Activated naive CD4-positive, alpha-beta T cell treated with anti-CD3 and anti-CD28 coated beads, Interleukin-2, amount 50 U/mL, for 24 hours (primary cell): ENCODE data around the gene IGSF21.

ENCODE experiments used
- H3K27ac Mint-ChIP-seq: one replicate; pipeline ENCODE4 v1.8.0; 2021; ENCODE audit warnings: mild to moderate bottlenecking, mixed read lengths
- H3K27me3 Mint-ChIP-seq: one replicate; pipeline ENCODE4 v1.8.0; 2021; ENCODE audit warnings: mixed read lengths
- H3K36me3 Mint-ChIP-seq: one replicate; pipeline ENCODE4 v1.8.0; 2021; ENCODE audit warnings: mixed read lengths
- H3K4me1 Mint-ChIP-seq: one replicate; pipeline ENCODE4 v1.8.0; 2021; ENCODE audit warnings: mixed read lengths
- H3K4me3 Mint-ChIP-seq: one replicate; pipeline ENCODE4 v1.8.0; 2021; ENCODE audit warnings: mild to moderate bottlenecking, mixed read lengths
- H3K9me3 Mint-ChIP-seq: one replicate; pipeline ENCODE4 v1.8.0; 2021; ENCODE audit warnings: mixed read lengths

The IGSF21 gene

DNA sequence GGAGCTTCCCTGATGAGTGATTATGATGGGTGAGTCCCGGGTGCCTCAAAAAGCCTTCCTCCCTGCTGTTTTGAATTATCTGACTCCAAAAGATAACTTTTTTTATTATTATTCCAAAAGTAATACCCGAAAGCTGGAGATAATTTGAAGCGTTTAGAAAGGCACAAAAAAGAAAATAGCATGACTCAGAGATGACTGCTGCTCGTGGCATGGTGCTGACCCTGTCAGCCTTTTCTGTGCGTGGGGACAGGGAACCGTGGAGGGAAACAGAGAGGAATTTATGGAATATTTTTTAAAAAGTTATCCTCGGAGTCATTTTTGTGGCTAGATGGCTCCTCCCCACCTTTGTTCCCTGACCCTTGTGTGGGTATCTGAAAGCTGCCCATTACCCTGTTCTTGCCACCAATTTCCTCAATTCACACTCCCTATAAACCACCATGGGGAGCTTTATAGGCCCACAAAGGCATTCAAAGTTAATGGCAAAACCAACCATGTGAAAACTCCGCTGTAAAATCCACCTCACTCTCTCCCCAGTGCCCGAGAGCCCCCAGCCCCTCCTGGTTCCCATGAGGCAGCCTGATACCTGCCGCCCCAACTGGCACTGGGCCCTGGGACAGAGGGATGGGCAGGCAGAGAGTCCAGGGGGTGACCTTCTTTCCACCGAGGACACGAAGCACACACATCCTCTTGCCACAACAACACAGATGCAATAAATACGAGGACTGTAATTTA is 37.5 kb downstream of the IGSF21 start:
- no peak overlapping the region for H3K27ac Mint-ChIP-seq
- H3K4me1 Mint-ChIP-seq: no peaks in the 10 kb centered on the region
- H3K27me3 Mint-ChIP-seq: peaks cover 3% of the 10 kb centered on the region
- no peak overlapping the region for H3K4me3 Mint-ChIP-seq
- no peaks in the 10 kb centered on the region for H3K36me3 Mint-ChIP-seq
- H3K9me3 Mint-ChIP-seq: no peaks in the 10 kb centered on the region

DNA sequence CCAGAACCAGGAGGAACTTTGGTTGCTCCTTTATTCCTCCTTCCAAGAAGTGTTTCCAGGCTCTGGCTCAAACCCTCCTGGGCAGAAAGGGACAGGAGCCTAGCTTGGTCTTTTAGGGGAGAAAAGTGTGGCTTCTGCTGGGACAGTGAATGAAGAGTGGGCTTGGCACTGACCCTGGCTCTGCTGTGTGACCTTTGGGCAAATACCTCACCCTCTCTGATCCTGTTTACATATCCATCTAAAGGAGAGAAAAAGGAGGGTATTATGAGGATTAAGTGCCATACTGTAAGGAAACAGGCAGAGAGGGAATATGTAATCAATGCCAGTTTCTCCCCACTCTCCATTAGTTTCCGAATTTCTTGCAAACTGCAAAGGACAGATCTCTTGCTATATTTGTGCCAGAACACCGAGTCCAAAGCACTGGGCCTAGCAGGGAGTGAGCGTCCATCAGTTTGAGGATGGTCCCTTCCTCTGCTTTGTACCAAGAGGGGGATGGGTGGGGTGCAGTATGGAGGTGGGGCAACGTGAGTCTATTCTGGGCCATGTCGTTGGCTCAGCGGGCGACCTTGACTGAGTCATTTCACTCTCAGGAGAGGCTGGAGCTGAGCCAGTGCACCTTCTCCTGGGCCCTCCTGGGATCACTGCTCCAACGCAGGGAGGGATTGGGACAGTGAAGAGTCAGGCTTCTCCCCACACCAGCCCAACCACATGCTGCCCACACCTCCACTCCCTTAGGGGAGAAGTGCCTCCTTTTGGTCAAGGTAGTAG is 38.4 kb downstream of the IGSF21 start:
- H3K4me1 Mint-ChIP-seq: no peaks in the 10 kb centered on the region
- H3K36me3 Mint-ChIP-seq: no peaks in the 10 kb centered on the region
- peaks cover 3% of the 10 kb centered on the region for H3K27me3 Mint-ChIP-seq
- H3K27ac Mint-ChIP-seq: no peak overlapping the region
- H3K4me3 Mint-ChIP-seq: no peak overlapping the region
- no peaks in the 10 kb centered on the region for H3K9me3 Mint-ChIP-seq

DNA sequence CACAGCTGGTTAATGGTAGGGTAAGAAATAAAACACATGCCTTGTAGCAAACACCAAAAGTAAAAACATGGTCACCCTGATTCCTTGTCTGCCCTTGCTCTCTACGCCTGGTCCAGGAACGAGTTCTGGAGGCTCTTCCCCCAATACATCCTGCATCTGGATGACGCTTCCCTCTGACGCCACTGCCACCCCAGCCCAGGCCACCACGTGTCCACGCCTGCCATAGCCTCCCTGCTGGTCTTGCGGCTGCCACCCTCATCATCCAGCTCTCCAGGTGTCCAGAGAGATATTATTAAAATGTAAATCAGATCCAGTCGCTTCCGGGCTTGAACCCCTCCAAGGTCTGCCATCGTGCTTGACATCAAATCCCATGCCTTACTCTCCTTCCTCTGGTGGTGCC is 39.3 kb downstream of the IGSF21 start:
- no peaks in the 10 kb centered on the region for H3K36me3 Mint-ChIP-seq
- H3K9me3 Mint-ChIP-seq: no peaks in the 10 kb centered on the region
- H3K27ac Mint-ChIP-seq: no peak overlapping the region
- H3K4me3 Mint-ChIP-seq: no peak overlapping the region
- H3K27me3 Mint-ChIP-seq: peaks cover 3% of the 10 kb centered on the region
- no peaks in the 10 kb centered on the region for H3K4me1 Mint-ChIP-seq

GRCh38 chr1:18147672-18148071 is 40.1 kb downstream of the IGSF21 start:
- H3K4me1 Mint-ChIP-seq: no peaks in the 10 kb centered on the region
- no peaks in the 10 kb centered on the region for H3K36me3 Mint-ChIP-seq
- no peak overlapping the region for H3K4me3 Mint-ChIP-seq
- H3K9me3 Mint-ChIP-seq: no peaks in the 10 kb centered on the region
- H3K27ac Mint-ChIP-seq: no peak overlapping the region
- peaks cover 3% of the 10 kb centered on the region for H3K27me3 Mint-ChIP-seq

GRCh38 chr1:18148461-18148860 is 40.9 kb downstream of the IGSF21 start:
- Mint-ChIP-seq H3K36me3 (no peaks in the 10 kb centered on the region), H3K27me3 (peaks cover 3% of the 10 kb centered on the region), H3K4me3 (no peak overlapping the region), H3K27ac (no peak overlapping the region), H3K4me1 (no peaks in the 10 kb centered on the region), H3K9me3 (no peaks in the 10 kb centered on the region)

GRCh38 chr1:18149027-18149641 is 41.5 kb downstream of the IGSF21 start:
- Mint-ChIP-seq H3K27ac (no peak overlapping the region), H3K9me3 (no peaks in the 10 kb centered on the region), H3K36me3 (no peaks in the 10 kb centered on the region), H3K4me3 (no peak overlapping the region), H3K27me3 (peaks cover 3% of the 10 kb centered on the region), H3K4me1 (no peaks in the 10 kb centered on the region)

DNA sequence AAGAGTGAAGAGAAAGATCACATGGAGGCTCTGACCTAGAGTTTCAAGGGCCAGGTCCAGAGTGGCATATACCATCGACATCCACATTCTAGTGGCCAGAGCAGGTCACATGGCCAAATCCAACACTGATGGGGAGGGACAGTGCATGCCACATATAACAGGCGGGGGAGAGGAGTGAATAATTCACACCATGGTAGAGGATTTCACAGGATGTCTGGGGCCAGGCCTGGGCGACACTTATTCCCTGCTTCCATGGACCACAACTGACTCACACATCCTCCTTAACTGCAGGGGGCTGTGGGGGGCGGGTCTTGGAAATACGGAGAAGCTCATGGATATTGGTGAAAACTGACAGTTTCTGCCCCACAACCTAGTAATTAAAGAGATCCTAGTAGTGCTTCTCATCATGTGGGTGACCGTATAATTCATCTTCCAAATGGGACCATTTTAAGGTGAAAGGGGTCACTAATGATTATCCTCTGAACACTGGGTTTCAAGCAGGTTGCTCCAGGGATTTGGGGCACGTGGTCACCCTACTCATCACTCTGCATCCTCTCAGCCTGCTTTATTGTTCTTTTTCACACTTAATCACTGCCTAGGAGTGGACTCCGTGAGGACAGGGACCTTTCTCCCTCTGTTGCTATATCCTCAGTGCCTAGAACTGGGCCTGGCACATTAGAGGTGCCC is 44.0 kb downstream of the IGSF21 start:
- Mint-ChIP-seq H3K9me3 (no peaks in the 10 kb centered on the region), H3K4me1 (no peaks in the 10 kb centered on the region)

DNA sequence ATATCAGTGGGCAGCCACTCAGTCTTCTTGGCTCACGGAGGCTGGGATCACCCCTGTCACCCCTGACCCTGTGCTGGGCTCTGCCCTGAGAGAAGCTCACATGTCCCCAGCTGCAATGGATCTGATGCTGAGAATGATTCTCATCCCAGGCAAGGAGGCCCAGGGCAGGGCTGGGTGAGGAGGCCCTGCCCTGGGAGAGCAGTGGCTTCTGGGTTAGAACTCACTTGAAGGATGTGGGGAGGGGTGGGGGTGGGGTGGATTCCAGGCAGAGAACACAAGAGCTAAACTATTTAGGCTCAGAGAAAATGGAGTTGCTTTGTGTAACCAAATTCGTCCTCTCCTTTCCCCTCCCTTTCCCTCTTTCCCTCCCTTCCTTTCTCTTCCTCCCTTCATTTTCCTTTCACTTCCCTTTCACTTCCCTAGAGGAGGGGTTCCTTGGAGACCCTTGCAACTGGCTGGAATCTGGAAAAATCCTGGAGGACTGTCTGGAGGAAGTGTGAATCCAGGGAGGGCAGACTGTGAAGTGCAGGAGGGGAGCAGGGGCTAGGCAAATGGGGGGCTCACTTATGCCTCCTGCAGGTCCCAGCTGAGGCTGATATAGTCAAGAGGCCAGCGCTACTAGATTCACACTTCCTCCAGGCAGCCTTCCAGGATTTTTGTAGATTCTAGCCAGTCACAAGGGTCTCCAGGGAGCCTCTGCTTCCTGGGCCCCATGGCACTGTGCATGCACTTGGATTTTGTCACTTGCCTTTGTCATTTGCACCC is 47.0 kb downstream of the IGSF21 start:
- Mint-ChIP-seq H3K27ac (no peak overlapping the region), H3K9me3 (no peaks in the 10 kb centered on the region), H3K27me3 (peaks cover 2% of the 10 kb centered on the region), H3K4me1 (no peaks in the 10 kb centered on the region), H3K36me3 (no peaks in the 10 kb centered on the region), H3K4me3 (no peak overlapping the region)

More for the DNA sequence above, 44.0 kb downstream of the IGSF21 start:
- no peaks in the 10 kb centered on the region for H3K36me3 Mint-ChIP-seq
- no peak overlapping the region for H3K27ac Mint-ChIP-seq
- peaks cover 1% of the 10 kb centered on the region for H3K27me3 Mint-ChIP-seq
- no peak overlapping the region for H3K4me3 Mint-ChIP-seq

- Mint-ChIP-seq H3K27ac (no peak overlapping the region), H3K27me3 (peaks cover 4% of the 10 kb centered on the region), H3K4me3 (no peak overlapping the region), H3K4me1 (no peaks in the 10 kb centered on the region), H3K36me3 (no peaks in the 10 kb centered on the region), H3K9me3 (no peaks in the 10 kb centered on the region)
Observed at GRCh38 chr1:18155881-18156385, 48.3 kb downstream of the IGSF21 start.

GRCh38 chr1:18157352-18157751 is 49.8 kb downstream of the IGSF21 start:
- H3K9me3 Mint-ChIP-seq: no peaks in the 10 kb centered on the region
- H3K36me3 Mint-ChIP-seq: no peaks in the 10 kb centered on the region
- H3K27me3 Mint-ChIP-seq: peaks cover 4% of the 10 kb centered on the region
- no peak overlapping the region for H3K4me3 Mint-ChIP-seq
- no peak overlapping the region for H3K27ac Mint-ChIP-seq
- no peaks in the 10 kb centered on the region for H3K4me1 Mint-ChIP-seq

GRCh38 chr1:18157968-18158367 is 50.4 kb downstream of the IGSF21 start:
- Mint-ChIP-seq H3K36me3 (no peaks in the 10 kb centered on the region), H3K4me1 (no peaks in the 10 kb centered on the region), H3K27me3 (peaks cover 4% of the 10 kb centered on the region), H3K9me3 (no peaks in the 10 kb centered on the region), H3K4me3 (no peak overlapping the region), H3K27ac (no peak overlapping the region)

- Mint-ChIP-seq H3K4me1 (no peaks in the 10 kb centered on the region), H3K9me3 (no peaks in the 10 kb centered on the region), H3K4me3 (no peak overlapping the region), H3K27me3 (peaks cover 4% of the 10 kb centered on the region), H3K27ac (no peak overlapping the region), H3K36me3 (no peaks in the 10 kb centered on the region)
Observed at GRCh38 chr1:18158714-18159113, 51.1 kb downstream of the IGSF21 start.

DNA sequence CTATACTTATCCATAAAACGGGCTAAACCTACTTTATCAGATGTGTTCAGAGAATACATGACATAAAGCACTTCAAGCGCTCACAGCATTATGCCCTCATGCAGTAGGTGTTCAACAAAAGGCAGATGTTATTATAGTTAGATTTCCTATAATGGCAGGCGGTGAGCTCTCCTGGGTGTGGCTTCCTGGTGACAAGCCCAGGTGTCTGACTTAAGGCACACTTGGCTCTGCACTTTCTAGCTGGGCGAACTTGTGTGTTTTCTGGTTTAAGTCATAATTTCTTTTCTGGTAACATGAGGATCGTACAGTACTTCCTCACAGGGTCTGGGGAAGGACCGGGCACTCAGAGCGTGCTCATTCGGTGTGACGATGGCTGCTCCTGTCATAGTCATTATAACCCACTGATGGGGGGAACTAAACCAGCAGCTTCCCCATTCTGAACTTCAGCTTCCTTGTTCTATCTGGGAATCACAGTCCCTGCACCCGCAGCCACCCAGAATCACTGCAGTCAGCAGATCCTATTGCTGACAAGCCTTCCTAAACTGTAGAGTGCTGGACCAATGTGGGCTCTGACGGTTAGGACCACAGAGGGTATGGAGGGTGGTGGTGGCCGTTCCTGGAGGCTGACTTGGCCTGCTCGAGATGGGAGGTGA is 52.8 kb downstream of the IGSF21 start:
- Mint-ChIP-seq H3K4me1 (no peaks in the 10 kb centered on the region), H3K27me3 (peaks cover 4% of the 10 kb centered on the region), H3K36me3 (no peaks in the 10 kb centered on the region), H3K9me3 (no peaks in the 10 kb centered on the region), H3K4me3 (no peak overlapping the region), H3K27ac (no peak overlapping the region)

- Mint-ChIP-seq H3K4me3 (no peak overlapping the region), H3K36me3 (no peaks in the 10 kb centered on the region), H3K4me1 (no peaks in the 10 kb centered on the region), H3K27me3 (peaks cover 7% of the 10 kb centered on the region), H3K27ac (no peak overlapping the region), H3K9me3 (no peaks in the 10 kb centered on the region)
Observed at GRCh38 chr1:18161690-18162089, 54.1 kb downstream of the IGSF21 start.
